Measurements from ENCODE around the gene NUDT5. TPM values are rescaled to one million over a fixed set of nuclear protein-coding genes. Genes with fewer than 3 reads are reported as not detected.
A peak's percentile ranks its signal among the peaks of the same experiment; 100 is the strongest.

The NUDT5 gene
- total RNA-seq, 1 experiment from 2014 or later: 54.0 TPM

DNA sequence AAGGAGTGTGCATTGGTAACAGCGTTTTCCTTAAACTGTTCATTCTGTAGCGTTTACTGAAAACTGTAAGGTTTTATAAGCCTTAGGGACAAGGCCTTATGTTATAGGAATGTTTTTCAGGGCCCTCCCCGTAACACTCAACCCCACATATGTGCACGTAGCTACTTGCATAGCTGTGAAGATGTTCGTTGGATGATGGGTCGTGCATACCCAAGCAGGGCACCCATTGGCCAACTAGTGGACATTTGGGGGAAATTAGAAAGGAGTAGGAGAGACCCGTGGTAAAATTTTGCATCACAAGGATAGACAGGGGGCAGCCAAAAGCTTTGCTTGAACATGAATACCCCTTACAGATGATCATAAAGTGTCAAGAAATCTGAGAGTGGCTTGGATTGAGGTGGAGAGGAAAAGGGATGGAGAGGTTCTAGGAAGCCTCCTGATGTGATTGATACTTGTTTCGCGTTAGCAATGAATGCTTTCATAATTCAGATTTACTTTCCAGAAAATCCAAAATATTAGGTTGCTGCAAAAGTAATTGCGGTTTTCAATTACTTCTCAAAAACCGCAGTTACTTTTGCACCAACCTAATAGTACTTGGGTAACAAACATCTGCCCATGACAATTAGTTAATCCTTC, 65.3 kb downstream of the NUDT5 start:
- TF ChIP-seq REST (IDR thresholded peaks at IDR 0.05; ENCODE audit: insufficient read depth in 1 of 2, low read depth in 2 of 2, low read length in 1 of 2) (no peak), SIN3A (IDR thresholded peaks at IDR 0.05; ENCODE audit: borderline replicate concordance, insufficient read depth, low read depth, low read length) (no peak), TCF7L2 (IDR thresholded peaks at IDR 0.05; ENCODE audit: low read depth, low read length) (no peak), POLR2AphosphoS5 (IDR thresholded peaks at IDR 0.05; ENCODE audit: low read depth, low read length) (no peak)
- TF ChIP-seq, protein P1, sequence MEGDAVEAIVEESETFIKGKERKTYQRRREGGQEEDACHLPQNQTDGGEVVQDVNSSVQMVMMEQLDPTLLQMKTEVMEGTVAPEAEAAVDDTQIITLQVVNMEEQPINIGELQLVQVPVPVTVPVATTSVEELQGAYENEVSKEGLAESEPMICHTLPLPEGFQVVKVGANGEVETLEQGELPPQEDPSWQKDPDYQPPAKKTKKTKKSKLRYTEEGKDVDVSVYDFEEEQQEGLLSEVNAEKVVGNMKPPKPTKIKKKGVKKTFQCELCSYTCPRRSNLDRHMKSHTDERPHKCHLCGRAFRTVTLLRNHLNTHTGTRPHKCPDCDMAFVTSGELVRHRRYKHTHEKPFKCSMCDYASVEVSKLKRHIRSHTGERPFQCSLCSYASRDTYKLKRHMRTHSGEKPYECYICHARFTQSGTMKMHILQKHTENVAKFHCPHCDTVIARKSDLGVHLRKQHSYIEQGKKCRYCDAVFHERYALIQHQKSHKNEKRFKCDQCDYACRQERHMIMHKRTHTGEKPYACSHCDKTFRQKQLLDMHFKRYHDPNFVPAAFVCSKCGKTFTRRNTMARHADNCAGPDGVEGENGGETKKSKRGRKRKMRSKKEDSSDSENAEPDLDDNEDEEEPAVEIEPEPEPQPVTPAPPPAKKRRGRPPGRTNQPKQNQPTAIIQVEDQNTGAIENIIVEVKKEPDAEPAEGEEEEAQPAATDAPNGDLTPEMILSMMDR (IDR thresholded peaks at IDR 0.05): no peak; the same call in 1 of the 2 replicates
- ChIA-PET CTCF (no interaction called here), POLR2A (interaction anchor here (0.6 kb wide), 1 partner anchor 336 kb away, joined by 6 read pairs; no protein-coding TSS in a partner anchor)
- no peaks in the 10 kb centered on the region; the same call in none of the 2 replicates for H3K36me3 ChIP-seq (ENCODE audit: control insufficient read depth, insufficient read depth, low read length)
- H3K4me1 ChIP-seq (ENCODE audit: control insufficient read depth, insufficient read depth, low read length): no peaks in the 10 kb centered on the region
- peak; percentile 59 for ATAC-seq
- H3K9me3 ChIP-seq (ENCODE audit: control insufficient read depth, insufficient read depth, low read depth, low read length): no peaks in the 10 kb centered on the region
- BruUV-seq (replicated peaks): TSS peak; percentile 81
- H3K4me3 ChIP-seq (ENCODE audit: low read depth in 2 of 2, low read length in 2 of 2): peak overlapping the region; percentile 82 to 89
- H3K27me3 ChIP-seq (ENCODE audit: control insufficient read depth, insufficient read depth, low read length): no peaks in the 10 kb centered on the region
- DNase-seq (ENCODE audit: low read depth, low spot score): peak; percentile 24
- H3K27ac ChIP-seq (ENCODE audit: low read length): peak overlapping the region; percentile 41
- in situ Hi-C loops (cut with HindIII; ENCODE audit: low pct_unique_long_range_greater_than_20kb, low sequenced_read_pairs): no loop called here
- intact Hi-C loops (cut with micrococcal nuclease; ENCODE audit: unreplicated experiment): no loop called here

- no peaks in the 10 kb centered on the region for H3K4me1 ChIP-seq (ENCODE audit: control insufficient read depth, insufficient read depth, low read length)
- DNase-seq (ENCODE audit: low read depth, low spot score) (peak; percentile 12), ATAC-seq (peak; percentile 95)
- ChIA-PET CTCF (no interaction called here), POLR2A (no interaction called here)
- peak within 1 kb of the TSS; percentile 72 for H3K27ac ChIP-seq (ENCODE audit: low read length)
- in situ Hi-C loops (cut with HindIII; ENCODE audit: low pct_unique_long_range_greater_than_20kb, low sequenced_read_pairs): no loop called here
- TF ChIP-seq POLR2AphosphoS5 (IDR thresholded peaks at IDR 0.05; ENCODE audit: low read depth, low read length) (peak; percentile 45; the same call in 1 of the 2 replicates), REST (IDR thresholded peaks at IDR 0.05; ENCODE audit: insufficient read depth in 1 of 2, low read depth in 2 of 2, low read length in 1 of 2) (no peak)
- peak within 1 kb of the TSS; percentile 82 to 89 for H3K4me3 ChIP-seq (ENCODE audit: low read depth in 2 of 2, low read length in 2 of 2)
- no peaks in the 10 kb centered on the region for H3K9me3 ChIP-seq (ENCODE audit: control insufficient read depth, insufficient read depth, low read depth, low read length)
- BruUV-seq (replicated peaks): no TSS peak
- intact Hi-C loops (cut with micrococcal nuclease; ENCODE audit: unreplicated experiment): no loop called here
- no peaks in the 10 kb centered on the region; the same call in none of the 2 replicates for H3K36me3 ChIP-seq (ENCODE audit: control insufficient read depth, insufficient read depth, low read length)
- no peaks in the 10 kb centered on the region for H3K27me3 ChIP-seq (ENCODE audit: control insufficient read depth, insufficient read depth, low read length)
These were observed 66.2 kb downstream of the NUDT5 start, which contains the start of gene SEC61A2 for GRCh38 chr10:12129222-12130111. TSS of gene SEC61A2 (plus strand) at chr10:12129677. CDS start at chr10:12129788, 111 bp downstream.
